K562 (cell line): ENCODE measurements around the gene COPS4. TPM values are rescaled to one million over a fixed set of nuclear protein-coding genes. Genes with fewer than 3 reads are reported as not detected.

Experiments used
- CREB3L1 ChIP-seq: fragments of 450-650 bp; IDR thresholded peaks from 2 replicates; pipeline ENCODE4 v1.6.1; 2014; ENCODE audit warnings: low read depth, mild to moderate bottlenecking, moderate library complexity, borderline replicate concordance
- CXXC5 ChIP-seq: fragments of 250-450 bp; sonication (Bioruptor Pico); IDR thresholded peaks from 2 replicates; pipeline ENCODE4 v1.8.0; 2022; ENCODE audit warnings: inconsistent platforms, mild to moderate bottlenecking, moderate library complexity
- RBM14 ChIP-seq: fragments of 200-400 bp; formaldehyde crosslinking; IDR thresholded peaks from 2 replicates; pipeline ENCODE4 v1.6.1; 2018; ENCODE audit warnings: low read depth, mild to moderate bottlenecking, low read length, moderate library complexity, borderline replicate concordance; ENCODE audit not compliant: insufficient read depth
- TBL1XR1 ChIP-seq, 2 experiments: IDR thresholded peaks; 2 replicates each; pipeline ENCODE4 v1.6.1; 2012; ENCODE audit warnings: improper control_type of control experiment in 2 of 2, low read length in 2 of 2, mild to moderate bottlenecking in 1 of 2
- TSC22D4 ChIP-seq: fragments of 450-650 bp; IDR thresholded peaks from 2 replicates; pipeline ENCODE4 v1.6.1; 2016; ENCODE audit warnings: missing genetic modification characterization, missing biosample characterization, control low read depth
- ZKSCAN1 ChIP-seq: fragments of 150-350 bp; IDR thresholded peaks from 2 replicates; pipeline ENCODE4 v1.6.1; 2016; ENCODE audit warnings: low read depth, low read length
- ZNF175 ChIP-seq: fragments of 200-800 bp; sonication (Bioruptor generic); IDR thresholded peaks from 2 replicates; pipeline ENCODE4 v1.6.1; 2016; ENCODE audit warnings: low read depth, mild to moderate bottlenecking, missing genetic modification characterization, missing compliant biosample characterization
- ZNF318 ChIP-seq, 2 experiments: fragments of 450-650 bp; IDR thresholded peaks; 2 replicates each; pipeline ENCODE4 v1.6.1; 2016; ENCODE audit warnings: mild to moderate bottlenecking in 2 of 2, borderline replicate concordance in 1 of 2, low read depth in 1 of 2, moderate library complexity in 1 of 2
- ZNF57 ChIP-seq: fragments of 450-650 bp; formaldehyde crosslinking; IDR thresholded peaks from 2 replicates; pipeline ENCODE4 v1.4.0; 2020; ENCODE audit warnings: mild to moderate bottlenecking, moderate library complexity
- ZSCAN32 ChIP-seq: fragments of 450-650 bp; formaldehyde crosslinking; IDR thresholded peaks from 2 replicates; pipeline ENCODE4 v1.4.0; 2020; ENCODE audit warnings: mild to moderate bottlenecking, moderate library complexity
- polyA plus RNA-seq, 8 experiments: library from polyadenylated mRNA; depleted of rRNA in 4 of 8; stranded (reverse) in 5 of 8; unstranded in 3 of 8; fragments of >200 nt; fragmentation: Nextera tagmentation in 2 of 8; fragmentation: Illumina TruSeq in 1 of 8; extraction: Ambion mirVana in 2 of 8; extraction: Trizol in 1 of 8; gene quantifications; 2 replicates each; pipeline versions ENCODE4 v1.2.1 to v1.2.3, GENCODE V29; 2011 to 2014; ENCODE audit warnings: inconsistent platforms in 1 of 8, missing spikeins in 1 of 8
- total RNA-seq, 7 experiments: library from RNA; depleted of rRNA in 6 of 7; stranded (reverse); fragments of >200 nt in 6 of 7; fragmentation: Illumina TruSeq in 2 of 7; extraction: Trizol in 2 of 7; gene quantifications; 2 replicates each; pipeline versions ENCODE4 v1.2.1 to v1.2.3, GENCODE V29; 2011 to 2021; ENCODE audit warnings: low replicate concordance in 1 of 7
- TF ChIP-seq, protein P1 (sequence below): fragments of 250-450 bp; sonication (Bioruptor Pico); IDR thresholded peaks from 2 replicates; pipeline ENCODE4 v1.4.0; 2020; ENCODE audit warnings: mild to moderate bottlenecking
- TF ChIP-seq, protein P2 (sequence below): fragments of 450-650 bp; formaldehyde crosslinking; IDR thresholded peaks from 2 replicates; pipeline ENCODE4 v1.4.0; 2022; ENCODE audit warnings: missing genetic modification characterization
- TF ChIP-seq, protein P3 (sequence below): fragments of 250-450 bp; sonication (Bioruptor Pico); IDR thresholded peaks from 2 replicates; pipeline ENCODE4 v1.6.1; 2021; ENCODE audit warnings: mild to moderate bottlenecking

Gene COPS4
- total and polyA plus RNA-seq, 9 of the 15 experiments (the other 6 are each of a cell fraction or from before 2014, with no cell fraction given): 44.7 to 180 (median 70.9) TPM

DNA sequence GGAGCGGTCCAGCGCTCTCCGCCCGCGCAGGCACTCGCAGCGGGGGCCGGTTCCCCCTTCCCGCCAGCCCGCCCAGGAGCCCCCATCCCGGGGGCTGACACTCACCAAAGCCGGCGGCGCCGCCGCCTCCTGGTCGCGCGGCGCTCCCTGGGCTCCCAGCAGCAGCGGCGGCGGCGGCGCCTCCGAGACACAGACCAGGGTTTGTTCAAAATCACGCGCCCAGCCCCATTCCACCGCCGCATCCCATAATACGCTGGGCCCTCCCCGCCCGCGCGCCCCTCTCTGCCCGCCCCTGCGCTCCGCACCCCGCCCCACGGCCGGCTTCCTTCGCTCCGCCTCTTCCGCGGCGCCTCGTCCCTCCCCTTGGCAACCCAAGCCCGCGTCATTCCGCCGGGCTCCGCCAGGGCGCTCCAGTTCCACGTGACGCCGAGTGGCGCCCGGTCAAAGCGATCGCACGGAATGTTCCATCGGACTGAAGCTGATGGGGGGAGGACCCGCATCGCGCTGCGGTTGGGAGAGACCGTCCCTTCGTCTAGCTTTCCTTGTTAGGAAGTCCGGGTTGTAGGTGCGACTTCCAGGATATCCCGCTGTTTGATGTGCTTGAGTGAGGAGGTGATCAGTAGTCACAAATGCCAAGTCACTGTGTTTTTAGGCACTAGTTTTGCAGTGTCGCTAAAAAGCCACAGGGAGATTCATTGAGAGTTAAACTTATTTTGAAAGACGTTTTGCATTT, 22.1 kb upstream of the COPS4 start (continued):
- TF ChIP-seq, protein P1, sequence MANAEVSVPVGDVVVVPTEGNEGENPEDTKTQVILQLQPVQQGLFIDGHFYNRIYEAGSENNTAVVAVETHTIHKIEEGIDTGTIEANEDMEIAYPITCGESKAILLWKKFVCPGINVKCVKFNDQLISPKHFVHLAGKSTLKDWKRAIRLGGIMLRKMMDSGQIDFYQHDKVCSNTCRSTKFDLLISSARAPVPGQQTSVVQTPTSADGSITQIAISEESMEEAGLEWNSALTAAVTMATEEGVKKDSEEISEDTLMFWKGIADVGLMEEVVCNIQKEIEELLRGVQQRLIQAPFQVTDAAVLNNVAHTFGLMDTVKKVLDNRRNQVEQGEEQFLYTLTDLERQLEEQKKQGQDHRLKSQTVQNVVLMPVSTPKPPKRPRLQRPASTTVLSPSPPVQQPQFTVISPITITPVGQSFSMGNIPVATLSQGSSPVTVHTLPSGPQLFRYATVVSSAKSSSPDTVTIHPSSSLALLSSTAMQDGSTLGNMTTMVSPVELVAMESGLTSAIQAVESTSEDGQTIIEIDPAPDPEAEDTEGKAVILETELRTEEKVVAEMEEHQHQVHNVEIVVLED (CRISPR knock-in tag): peak; percentile 75
- TF ChIP-seq ZSCAN32 (CRISPR knock-in tag): no peak
- peak in 1 of 2 experiments; percentile 85; a peak in 2 of 4 replicates for TF ChIP-seq TBL1XR1 (IDR thresholded peaks at IDR 0.05; ENCODE audit: low read length in 2 of 2)
- TF ChIP-seq ZKSCAN1: peak; percentile 51; the same call in 1 of the 2 replicates
- TF ChIP-seq CREB3L1: 0 out of 2 replicates have a peak, but pooled peaks have one; percentile 33
- no peak for TF ChIP-seq ZNF57 (CRISPR knock-in tag)
- TF ChIP-seq ZNF175: no peak
- TF ChIP-seq RBM14: no peak
- TF ChIP-seq, protein P2, sequence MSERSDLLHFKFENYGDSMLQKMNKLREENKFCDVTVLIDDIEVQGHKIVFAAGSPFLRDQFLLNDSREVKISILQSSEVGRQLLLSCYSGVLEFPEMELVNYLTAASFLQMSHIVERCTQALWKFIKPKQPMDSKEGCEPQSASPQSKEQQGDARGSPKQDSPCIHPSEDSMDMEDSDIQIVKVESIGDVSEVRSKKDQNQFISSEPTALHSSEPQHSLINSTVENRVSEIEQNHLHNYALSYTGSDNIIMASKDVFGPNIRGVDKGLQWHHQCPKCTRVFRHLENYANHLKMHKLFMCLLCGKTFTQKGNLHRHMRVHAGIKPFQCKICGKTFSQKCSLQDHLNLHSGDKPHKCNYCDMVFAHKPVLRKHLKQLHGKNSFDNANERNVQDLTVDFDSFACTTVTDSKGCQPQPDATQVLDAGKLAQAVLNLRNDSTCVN: no peak
- TF ChIP-seq TSC22D4 (tag): no peak
- peak; percentile 90 for TF ChIP-seq CXXC5 (CRISPR knock-in tag)
- TF ChIP-seq, protein P3, sequence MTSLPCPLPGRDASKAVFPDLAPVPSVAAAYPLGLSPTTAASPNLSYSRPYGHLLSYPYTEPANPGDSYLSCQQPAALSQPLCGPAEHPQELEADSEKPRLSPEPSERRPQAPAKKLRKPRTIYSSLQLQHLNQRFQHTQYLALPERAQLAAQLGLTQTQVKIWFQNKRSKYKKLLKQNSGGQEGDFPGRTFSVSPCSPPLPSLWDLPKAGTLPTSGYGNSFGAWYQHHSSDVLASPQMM (CRISPR knock-in tag): no peak
- TF ChIP-seq ZNF318 (IDR thresholded peaks at IDR 0.05; ENCODE audit: borderline replicate concordance in 1 of 2, low read depth in 1 of 2): no peak
